ENCODE data around the gene HMGA1. TPM values are rescaled to one million over a fixed set of nuclear protein-coding genes. Genes with fewer than 3 reads are reported as not detected.

Gene HMGA1
- total and polyA plus RNA-seq, 7 donors: 83.5 to 389 (median 134) TPM

DNA sequence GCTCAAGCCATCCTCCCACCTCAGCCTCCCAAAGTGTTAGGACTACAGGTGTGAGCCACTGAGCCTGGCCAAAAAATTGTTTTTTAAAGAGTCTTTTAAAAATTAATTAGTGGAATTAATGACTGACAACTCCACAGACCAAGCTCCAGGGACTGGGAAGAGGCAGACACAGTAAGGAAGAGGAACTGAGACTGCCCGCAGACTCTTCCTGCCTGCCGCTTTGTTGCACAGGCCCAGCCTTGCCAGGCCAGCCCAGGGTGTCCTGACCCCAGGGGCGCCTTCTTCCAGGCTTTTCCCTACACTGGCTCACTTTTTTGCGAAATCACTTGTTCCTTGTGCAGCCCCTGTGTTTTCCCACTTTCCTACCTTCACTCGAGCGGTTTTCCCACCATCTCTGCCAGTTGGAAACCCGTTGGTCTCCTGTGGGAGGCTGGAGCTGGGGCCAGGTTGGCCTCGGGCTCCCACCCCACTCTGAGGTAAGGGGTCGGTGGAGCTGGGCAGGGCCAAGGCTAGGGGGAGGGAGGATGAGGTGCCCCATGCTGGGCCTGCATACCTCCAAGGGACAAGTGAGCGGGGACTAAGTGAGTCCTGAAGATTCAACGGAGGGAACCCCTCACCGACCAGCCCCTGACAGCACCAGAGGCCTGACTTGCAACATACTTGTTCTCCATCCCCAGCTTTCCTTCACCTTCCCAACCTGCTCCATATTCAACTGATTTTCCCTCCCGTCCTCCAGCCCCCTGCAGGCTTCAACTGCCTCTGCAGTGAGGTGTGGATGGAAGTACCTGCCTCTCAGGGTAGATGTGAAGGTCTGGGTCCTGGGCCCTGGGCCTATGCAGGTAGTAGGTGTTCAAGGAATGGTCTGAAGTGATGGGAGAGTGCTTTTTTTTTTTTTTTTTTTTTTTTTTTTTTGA is 35.6 kb downstream of the HMGA1 start:
- Histone ChIP-seq H3K36me3 (ENCODE audit: insufficient read depth in 1 of 2, low read depth in 1 of 2) (no peaks in the 10 kb centered on the region), H3K4me1 (peaks cover 13% of the 10 kb centered on the region), H3K27ac (no peak overlapping the region), H3K4me3 (no peak overlapping the region), H3K9me3 (no peaks in the 10 kb centered on the region), H3K27me3 (ENCODE audit: insufficient read depth in 3 of 3, low read length in 2 of 3) (no peaks in the 10 kb centered on the region)
- 88 to 89% (median 88%) methylated on average over 12 to 13 of the region's 13 CpGs for WGBS, 3 donors
- intact Hi-C loops (cut with DNase I): no loop called here
- ATAC-seq: no peak
- no peak for DNase-seq
- TF ChIP-seq, protein P1, sequence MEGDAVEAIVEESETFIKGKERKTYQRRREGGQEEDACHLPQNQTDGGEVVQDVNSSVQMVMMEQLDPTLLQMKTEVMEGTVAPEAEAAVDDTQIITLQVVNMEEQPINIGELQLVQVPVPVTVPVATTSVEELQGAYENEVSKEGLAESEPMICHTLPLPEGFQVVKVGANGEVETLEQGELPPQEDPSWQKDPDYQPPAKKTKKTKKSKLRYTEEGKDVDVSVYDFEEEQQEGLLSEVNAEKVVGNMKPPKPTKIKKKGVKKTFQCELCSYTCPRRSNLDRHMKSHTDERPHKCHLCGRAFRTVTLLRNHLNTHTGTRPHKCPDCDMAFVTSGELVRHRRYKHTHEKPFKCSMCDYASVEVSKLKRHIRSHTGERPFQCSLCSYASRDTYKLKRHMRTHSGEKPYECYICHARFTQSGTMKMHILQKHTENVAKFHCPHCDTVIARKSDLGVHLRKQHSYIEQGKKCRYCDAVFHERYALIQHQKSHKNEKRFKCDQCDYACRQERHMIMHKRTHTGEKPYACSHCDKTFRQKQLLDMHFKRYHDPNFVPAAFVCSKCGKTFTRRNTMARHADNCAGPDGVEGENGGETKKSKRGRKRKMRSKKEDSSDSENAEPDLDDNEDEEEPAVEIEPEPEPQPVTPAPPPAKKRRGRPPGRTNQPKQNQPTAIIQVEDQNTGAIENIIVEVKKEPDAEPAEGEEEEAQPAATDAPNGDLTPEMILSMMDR (IDR thresholded peaks at IDR 0.05): no peak

DNA sequence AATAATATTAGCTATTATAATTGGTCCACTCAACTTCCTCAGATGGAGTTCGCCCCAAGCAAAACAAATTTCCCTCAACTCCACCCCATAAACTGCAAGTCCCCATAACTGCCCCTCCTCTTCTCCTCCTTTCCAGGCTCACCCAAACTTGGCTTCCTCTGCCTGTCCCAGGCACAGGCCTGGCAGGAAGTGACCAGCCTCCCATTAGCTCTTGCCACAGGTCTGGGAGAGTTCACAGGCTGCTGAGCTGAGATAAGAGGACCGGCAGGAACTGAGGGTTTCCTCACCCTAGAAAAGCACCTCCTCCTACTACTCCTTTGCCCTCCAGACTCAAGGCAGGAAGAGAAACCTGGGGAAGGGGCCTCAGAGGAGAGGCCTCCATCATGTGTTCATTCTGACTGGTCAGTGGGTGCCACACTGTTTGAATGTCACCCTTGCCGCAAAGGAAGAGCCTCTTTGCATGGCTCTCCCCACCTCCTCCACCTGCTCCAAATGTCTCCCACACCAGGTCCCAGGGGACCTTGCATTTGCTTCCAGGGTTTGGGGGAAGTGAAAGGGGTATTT is 36.7 kb downstream of the HMGA1 start:
- WGBS, 3 donors: 76 to 80% (median 77%) methylated on average over 3 of the region's 3 CpGs
- DNase-seq (peak; percentile 34 to 65), ATAC-seq (no peak)
- Histone ChIP-seq H3K27me3 (ENCODE audit: insufficient read depth in 3 of 3, low read length in 2 of 3) (no peaks in the 10 kb centered on the region), H3K4me1 (peaks cover 24% of the 10 kb centered on the region), H3K27ac (no peak overlapping the region), H3K36me3 (ENCODE audit: insufficient read depth in 1 of 2, low read depth in 1 of 2) (no peaks in the 10 kb centered on the region), H3K4me3 (no peak overlapping the region), H3K9me3 (no peaks in the 10 kb centered on the region)
- TF ChIP-seq, protein P1 (IDR thresholded peaks at IDR 0.05): no peak
- intact Hi-C loops (cut with DNase I): no loop called here

DNA sequence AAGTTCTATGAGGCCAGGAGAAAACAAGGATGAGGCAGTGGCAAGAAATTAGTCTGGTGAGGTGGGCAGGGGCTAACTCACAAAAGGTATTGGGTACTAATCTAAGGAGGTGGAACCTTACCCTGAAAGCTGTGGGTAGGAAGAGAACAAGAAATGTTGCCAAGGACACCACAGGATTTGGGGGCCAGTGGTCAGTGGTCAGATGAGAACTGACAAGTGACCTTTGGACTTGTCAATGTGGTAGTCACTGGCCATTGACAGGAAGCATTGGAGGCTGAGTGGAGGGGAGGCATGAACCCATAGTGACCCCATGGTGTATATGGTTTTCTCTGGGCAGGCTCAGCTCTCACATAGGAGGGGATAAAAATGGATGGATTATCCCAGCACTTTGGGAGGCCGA is 37.5 kb downstream of the HMGA1 start:
- H3K27ac ChIP-seq: no peak overlapping the region
- peaks cover 32% of the 10 kb centered on the region for H3K4me1 ChIP-seq
- TF ChIP-seq, protein P1 (IDR thresholded peaks at IDR 0.05): no peak
- H3K36me3 ChIP-seq (ENCODE audit: insufficient read depth in 1 of 2, low read depth in 1 of 2): no peaks in the 10 kb centered on the region
- WGBS, 3 donors: 94 to 100% (median 98%) methylated on average over 1 of the region's 1 CpG
- no peaks in the 10 kb centered on the region for H3K9me3 ChIP-seq
- intact Hi-C loops (cut with DNase I): no loop called here
- no peaks in the 10 kb centered on the region for H3K27me3 ChIP-seq (ENCODE audit: insufficient read depth in 3 of 3, low read length in 2 of 3)
- no peak overlapping the region for H3K4me3 ChIP-seq
- ATAC-seq (no peak), DNase-seq (no peak)

DNA sequence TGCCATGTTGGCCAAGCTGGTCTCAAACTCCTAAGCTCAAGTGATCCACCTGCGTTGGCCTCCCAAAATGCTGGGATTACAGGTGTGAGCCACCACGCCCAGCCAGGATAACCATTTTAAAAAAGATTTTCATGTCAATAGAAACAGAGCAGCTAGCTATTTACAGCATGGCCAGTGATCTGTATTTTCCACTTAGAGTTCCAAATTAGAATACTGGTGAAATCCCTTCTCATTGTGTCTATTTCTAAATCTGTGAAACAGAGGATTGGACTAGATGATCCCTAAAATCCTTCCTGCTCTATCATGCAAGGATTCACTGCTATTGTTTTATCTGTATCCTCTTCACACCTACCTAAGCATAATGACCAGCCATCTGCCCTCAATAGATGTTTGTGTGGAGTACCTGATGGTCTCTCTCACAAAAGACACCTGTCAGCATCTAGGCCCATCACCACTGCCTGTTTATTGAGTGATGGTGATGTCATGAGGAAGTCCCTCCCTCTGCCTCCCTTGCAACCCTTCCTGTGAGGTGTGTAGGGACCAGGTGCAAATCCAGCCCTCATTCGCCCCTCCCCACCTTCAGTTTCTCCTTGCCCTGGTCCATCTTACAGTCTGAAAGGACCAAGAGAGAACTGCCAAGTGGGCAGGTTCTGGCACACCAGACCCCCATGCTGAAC is 38.6 kb downstream of the HMGA1 start:
- peaks cover 0 to 11% of the 10 kb centered on the region in 2 donors for H3K36me3 ChIP-seq (ENCODE audit: insufficient read depth in 1 of 2, low read depth in 1 of 2)
- peaks cover 43% of the 10 kb centered on the region for H3K4me1 ChIP-seq
- 63 to 70% (median 67%) methylated on average over 3 of the region's 3 CpGs for WGBS, 3 donors
- H3K27ac ChIP-seq: peak overlapping the region; percentile 21
- TF ChIP-seq, protein P1 (IDR thresholded peaks at IDR 0.05): no peak
- DNase-seq (no peak), ATAC-seq (no peak)
- no peaks in the 10 kb centered on the region for H3K27me3 ChIP-seq (ENCODE audit: insufficient read depth in 3 of 3, low read length in 2 of 3)
- no peak overlapping the region for H3K4me3 ChIP-seq
- intact Hi-C loops (cut with DNase I): loop anchor here in 1 of 2 donors (5.0 kb wide), 1 partner anchor 107 kb away; no protein-coding TSS in a partner anchor
- H3K9me3 ChIP-seq: no peaks in the 10 kb centered on the region
